HepG2 (cell line): ENCODE measurements around the gene FRMD1.

Experiments used
- RNF2 ChIP-seq: fragments of 450-650 bp; conservative IDR thresholded peaks from 2 replicates; pipeline ENCODE4 v1.6.1; 2016; ENCODE audit warnings: low read depth
- SIX4 ChIP-seq: sonication (generic); formaldehyde crosslinking; IDR thresholded peaks from 2 replicates; pipeline ENCODE4 v1.4.0; 2020; ENCODE audit warnings: missing genetic modification reagents
- ZNF138 ChIP-seq: sonication (generic); formaldehyde crosslinking; IDR thresholded peaks from 2 replicates; pipeline ENCODE4 v1.5.0; 2020; ENCODE audit warnings: mild to moderate bottlenecking, low read depth, missing genetic modification reagents
- ZNF253 ChIP-seq: sonication (generic); formaldehyde crosslinking; IDR thresholded peaks from 2 replicates; pipeline ENCODE4 v1.8.0; 2022; ENCODE audit warnings: mild to moderate bottlenecking, missing genetic modification reagents, borderline replicate concordance

DNA sequence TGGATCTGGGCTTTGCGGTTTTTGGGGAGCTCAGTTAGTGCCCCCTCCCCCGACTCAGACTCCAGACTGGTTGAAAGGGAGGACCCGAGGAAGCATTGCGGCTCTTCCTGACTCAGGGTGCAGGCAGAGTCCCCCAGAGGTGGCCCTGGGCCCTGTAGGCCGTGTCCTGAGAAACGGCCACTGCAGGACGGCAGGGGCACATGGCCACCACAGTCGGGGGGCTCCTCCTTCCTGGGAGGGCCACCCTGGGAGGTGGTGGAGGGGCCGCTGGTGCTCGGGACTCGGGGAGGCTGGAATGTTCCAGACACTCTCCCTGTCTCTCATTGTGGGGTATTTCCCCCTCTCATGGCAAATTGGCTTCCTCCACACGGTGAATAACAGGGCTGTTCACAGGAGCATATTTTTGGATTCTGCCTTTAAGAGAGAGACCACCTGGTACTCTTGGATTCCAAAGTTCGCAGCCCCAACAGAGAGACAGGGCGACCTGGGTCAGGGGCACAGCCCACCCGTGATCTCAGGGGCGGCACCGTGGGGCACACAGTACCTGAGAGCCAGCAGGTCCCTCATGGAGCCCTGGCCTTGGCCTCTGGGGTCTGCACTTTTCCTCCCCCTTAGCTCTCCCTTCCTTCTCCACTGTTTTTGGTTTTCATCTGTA is 35.7 kb downstream of the FRMD1 start:
- TF ChIP-seq SIX4: no peak
- no peak for TF ChIP-seq RNF2
- no peak for TF ChIP-seq ZNF253 (CRISPR knock-in tag)
- TF ChIP-seq ZNF138: no peak
